GM06990 (cell line): ENCODE measurements around the gene LRCH4.

Experiments
- DNase-seq: peaks from one replicate; pipeline ENCODE4 v3.0.0-alpha.2; 2011; ENCODE audit not compliant: insufficient read length; ENCODE audit errors: extremely low read depth
- H3K27me3 ChIP-seq: replicated peaks from 2 replicates; pipeline ENCODE4 v1.6.0; 2011; ENCODE audit warnings: low read length; ENCODE audit not compliant: control insufficient read depth, insufficient read depth
- H3K36me3 ChIP-seq: 2 replicates; pipeline ENCODE4 v1.5.1; 2011; ENCODE audit warnings: low read length; ENCODE audit not compliant: control insufficient read depth, insufficient read depth
- H3K4me3 ChIP-seq: replicated peaks from 2 replicates; pipeline ENCODE4 v1.5.1; 2011; ENCODE audit warnings: low read depth, mild to moderate bottlenecking, control low read depth, low read length
- CTCF ChIP-seq: IDR thresholded peaks from 2 replicates; pipeline ENCODE4 v1.5.1; 2011; ENCODE audit warnings: low read length, control low read depth, mild to moderate bottlenecking, inconsistent platforms; ENCODE audit not compliant: insufficient read depth, poor library complexity, severe bottlenecking

Gene LRCH4

GRCh38 chr7:100576384-100576993 is 9.4 kb downstream of the LRCH4 start:
- no peak for TF ChIP-seq CTCF
- peaks cover 45% of the 10 kb centered on the region for H3K36me3 ChIP-seq

GRCh38 chr7:100575746-100576383 is 10.1 kb downstream of the LRCH4 start:
- peaks cover 39% of the 10 kb centered on the region for H3K36me3 ChIP-seq

More at GRCh38 chr7:100576384-100576993, 9.4 kb downstream of the LRCH4 start:
- DNase-seq: no peak
- Histone ChIP-seq H3K4me3 (no peak overlapping the region), H3K27me3 (no peaks in the 10 kb centered on the region)

GRCh38 chr7:100575206-100575631 is 10.7 kb downstream of the LRCH4 start:
- Histone ChIP-seq H3K4me3 (no peak overlapping the region), H3K36me3 (peaks cover 37% of the 10 kb centered on the region), H3K27me3 (no peaks in the 10 kb centered on the region)
- DNase-seq: no peak
- TF ChIP-seq CTCF: no peak

More at GRCh38 chr7:100575746-100576383, 10.1 kb downstream of the LRCH4 start:
- Histone ChIP-seq H3K27me3 (no peaks in the 10 kb centered on the region), H3K4me3 (no peak overlapping the region)
- no peak for DNase-seq
- no peak for TF ChIP-seq CTCF

- no peaks in the 10 kb centered on the region for H3K27me3 ChIP-seq
- no peak overlapping the region for H3K4me3 ChIP-seq
- no peak for TF ChIP-seq CTCF
- no peak for DNase-seq
- H3K36me3 ChIP-seq: peaks cover 32% of the 10 kb centered on the region
Measured at GRCh38 chr7:100574362-100575205, 11.3 kb downstream of the LRCH4 start.

- Histone ChIP-seq H3K36me3 (peaks cover 29% of the 10 kb centered on the region), H3K27me3 (no peaks in the 10 kb centered on the region), H3K4me3 (no peak within 1 kb of the TSS)
- TF ChIP-seq CTCF: no peak
- DNase-seq: no peak
Measured at GRCh38 chr7:100573691-100574361, 12.1 kb downstream of the LRCH4 start, which contains the start of gene SAP25. Gene SAP25, minus strand, starts transcription at chr7:100573900. Its CDS starts 158 bp downstream, at chr7:100573742.
